Measurements from ENCODE around the gene TRAIP. TPM values are rescaled to one million over a fixed set of nuclear protein-coding genes. Genes with fewer than 3 reads are reported as not detected.

TRAIP gene
- total and polyA plus RNA-seq, 2 experiments from 2014 or later = 6.7 to 13.3 TPM

DNA sequence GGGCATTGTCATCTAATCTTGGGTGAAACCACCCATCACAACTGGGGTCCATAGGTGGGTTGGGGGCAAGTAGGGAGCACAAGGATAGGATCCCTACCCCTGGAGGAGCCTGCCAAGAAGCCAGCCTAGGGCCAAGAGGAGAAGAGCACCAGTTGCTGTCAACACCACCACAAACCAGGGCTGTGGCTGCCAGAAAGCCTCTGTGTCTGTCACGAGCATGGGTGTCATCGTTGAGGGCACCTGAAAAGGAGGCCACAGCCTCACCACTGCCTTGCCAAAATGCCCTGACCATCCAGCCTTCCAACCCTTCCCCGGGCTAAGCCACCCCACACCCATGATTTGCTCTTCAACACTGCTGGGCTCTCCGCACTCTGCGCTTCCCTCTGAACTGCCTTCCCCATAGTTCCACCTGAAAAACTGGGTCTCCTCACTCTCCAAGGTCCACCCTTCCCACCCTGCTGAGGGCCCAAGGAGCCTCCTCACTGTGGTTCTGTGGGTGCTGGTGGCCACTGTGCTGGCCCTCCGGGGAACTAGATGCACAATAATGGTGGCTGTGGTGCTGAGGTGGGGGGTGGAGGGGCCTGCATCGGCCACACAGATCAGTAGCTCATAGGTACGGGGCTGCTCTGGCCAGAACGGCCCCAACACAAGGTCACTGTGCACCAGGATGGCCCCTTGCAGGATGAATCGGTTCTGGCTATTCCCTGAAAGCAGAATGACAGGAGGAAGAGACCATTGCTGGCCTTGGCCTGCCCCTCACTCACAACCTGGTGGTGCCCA, 63.8 kb downstream of the TRAIP start:
- no peak overlapping the region for H3K4me3 ChIP-seq
- no peaks in the 10 kb centered on the region for H3K36me3 ChIP-seq
- no peak for DNase-seq (ENCODE audit: low read depth in 1 of 2, low spot score in 1 of 2)
- no peak overlapping the region for H3K27ac ChIP-seq
- no peak for TF ChIP-seq CTCF (IDR thresholded peaks at IDR 0.05; ENCODE audit: low read depth, low read length)
- H3K9me3 ChIP-seq (ENCODE audit: low read depth) = no peaks in the 10 kb centered on the region
- H3K27me3 ChIP-seq = no peaks in the 10 kb centered on the region
- H3K4me1 ChIP-seq (ENCODE audit: low read depth) = no peaks in the 10 kb centered on the region

GRCh38 chr3:49791571-49791970, 64.8 kb downstream of the TRAIP start:
- H3K27ac ChIP-seq = no peak overlapping the region
- no peak for DNase-seq (ENCODE audit: low read depth in 1 of 2, low spot score in 1 of 2)
- no peaks in the 10 kb centered on the region for H3K9me3 ChIP-seq (ENCODE audit: low read depth)
- H3K4me1 ChIP-seq (ENCODE audit: low read depth) = peaks cover 5% of the 10 kb centered on the region
- no peaks in the 10 kb centered on the region for H3K27me3 ChIP-seq
- H3K36me3 ChIP-seq = no peaks in the 10 kb centered on the region
- no peak overlapping the region for H3K4me3 ChIP-seq
- TF ChIP-seq CTCF (IDR thresholded peaks at IDR 0.05; ENCODE audit: low read depth, low read length) = no peak

DNA sequence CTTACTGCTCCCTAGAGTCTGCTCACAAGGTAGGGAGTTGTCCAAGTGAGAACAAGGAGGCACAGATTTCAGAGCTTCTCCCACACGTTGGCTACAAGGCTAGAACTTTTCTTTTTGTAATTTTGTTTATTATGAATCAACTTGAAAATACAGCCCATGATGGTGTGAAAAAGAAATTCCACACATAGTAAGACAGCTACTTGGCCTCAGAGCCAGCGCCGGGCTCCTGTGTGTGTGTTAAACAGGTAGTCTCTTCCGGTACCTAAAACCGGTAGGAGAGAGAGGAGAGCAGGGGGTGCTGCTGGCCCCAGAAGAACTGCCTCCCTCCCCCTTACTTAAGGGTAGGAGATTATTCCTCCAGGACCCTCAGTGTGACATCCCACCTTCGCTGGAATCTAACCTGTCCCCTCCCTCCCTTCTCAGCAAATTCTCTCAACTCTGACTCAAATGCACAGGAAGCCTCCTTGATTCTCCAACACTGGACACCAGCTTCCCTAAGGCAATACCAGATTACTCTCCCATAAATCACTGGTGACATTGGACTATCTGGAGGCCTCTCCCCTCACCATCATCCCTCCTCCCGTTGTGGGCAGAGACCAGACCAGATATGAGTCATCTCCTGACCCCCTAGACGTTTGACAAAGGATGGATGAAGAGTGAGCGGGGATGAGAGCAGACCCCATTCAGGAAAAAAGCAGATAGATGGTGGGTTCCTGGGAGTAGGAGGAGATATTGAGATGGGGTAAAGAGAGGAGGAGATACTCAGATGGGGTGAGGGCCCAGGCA, 65.5 kb downstream of the TRAIP start:
- Histone ChIP-seq H3K4me1 (ENCODE audit: low read depth) (peaks cover 5% of the 10 kb centered on the region), H3K27ac (no peak overlapping the region), H3K27me3 (no peaks in the 10 kb centered on the region), H3K36me3 (no peaks in the 10 kb centered on the region), H3K9me3 (ENCODE audit: low read depth) (no peaks in the 10 kb centered on the region), H3K4me3 (no peak overlapping the region)
- no peak for TF ChIP-seq CTCF (IDR thresholded peaks at IDR 0.05; ENCODE audit: low read depth, low read length)
- DNase-seq (ENCODE audit: low read depth in 1 of 2, low spot score in 1 of 2) = no peak

GRCh38 chr3:49788056-49788455, 68.3 kb downstream of the TRAIP start:
- no peak for DNase-seq (ENCODE audit: low read depth in 1 of 2, low spot score in 1 of 2)
- H3K4me1 ChIP-seq (ENCODE audit: low read depth) = peaks cover 13% of the 10 kb centered on the region
- H3K27me3 ChIP-seq = no peaks in the 10 kb centered on the region
- TF ChIP-seq CTCF (IDR thresholded peaks at IDR 0.05; ENCODE audit: low read depth, low read length) = no peak
- no peaks in the 10 kb centered on the region for H3K36me3 ChIP-seq
- no peaks in the 10 kb centered on the region for H3K9me3 ChIP-seq (ENCODE audit: low read depth)
- no peak overlapping the region for H3K27ac ChIP-seq
- H3K4me3 ChIP-seq = no peak overlapping the region

GRCh38 chr3:49787536-49787935, 68.8 kb downstream of the TRAIP start:
- DNase-seq (ENCODE audit: low read depth in 1 of 2, low spot score in 1 of 2) = no peak
- Histone ChIP-seq H3K9me3 (ENCODE audit: low read depth) (no peaks in the 10 kb centered on the region), H3K36me3 (no peaks in the 10 kb centered on the region), H3K27me3 (no peaks in the 10 kb centered on the region), H3K4me3 (no peak overlapping the region), H3K4me1 (ENCODE audit: low read depth) (peaks cover 13% of the 10 kb centered on the region), H3K27ac (no peak overlapping the region)
- no peak for TF ChIP-seq CTCF (IDR thresholded peaks at IDR 0.05; ENCODE audit: low read depth, low read length)

Data from cardiac muscle cell (in vitro differentiated cells and primary cell).